Fibroblast of skin of scalp (primary cell): ENCODE data around the gene MRPL42.

Source experiments
- DNase-seq: peaks from one replicate; pipeline ENCODE4 v3.0.0-alpha.2; 2013

The MRPL42 gene

GRCh38 chr12:93500667-93501066 is 33.4 kb downstream of the MRPL42 start:
- no peak for DNase-seq

GRCh38 chr12:93502802-93503623 is 35.7 kb downstream of the MRPL42 start:
- peak; percentile 47 for DNase-seq

- DNase-seq: no peak
Observed at GRCh38 chr12:93507165-93507564, 39.9 kb downstream of the MRPL42 start.

DNA sequence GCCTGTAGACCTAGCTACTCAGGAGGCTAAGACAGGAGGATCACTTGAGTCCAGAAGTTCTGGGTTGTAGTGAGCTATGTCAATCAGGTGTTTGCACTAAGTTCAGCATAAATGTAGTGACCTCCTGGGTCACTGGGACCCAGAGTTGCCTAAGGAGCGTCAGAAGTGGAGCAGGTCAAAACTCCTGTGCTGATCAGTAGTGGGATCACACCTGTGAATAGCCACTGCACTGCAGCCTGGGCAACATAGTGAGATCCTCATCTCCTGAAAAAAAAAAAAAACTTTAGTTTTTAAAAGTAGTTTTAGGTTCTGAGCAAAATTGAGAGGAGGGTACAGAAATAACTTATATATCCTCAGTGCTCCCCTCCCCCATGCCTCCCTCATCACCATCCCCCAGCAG is 42.2 kb downstream of the MRPL42 start:
- DNase-seq: no peak

GRCh38 chr12:93514853-93515252 is 47.5 kb downstream of the MRPL42 start:
- peak; percentile 88 for DNase-seq

- peak; percentile 11 for DNase-seq
Observed at GRCh38 chr12:93518725-93519124, 51.4 kb downstream of the MRPL42 start.

DNA sequence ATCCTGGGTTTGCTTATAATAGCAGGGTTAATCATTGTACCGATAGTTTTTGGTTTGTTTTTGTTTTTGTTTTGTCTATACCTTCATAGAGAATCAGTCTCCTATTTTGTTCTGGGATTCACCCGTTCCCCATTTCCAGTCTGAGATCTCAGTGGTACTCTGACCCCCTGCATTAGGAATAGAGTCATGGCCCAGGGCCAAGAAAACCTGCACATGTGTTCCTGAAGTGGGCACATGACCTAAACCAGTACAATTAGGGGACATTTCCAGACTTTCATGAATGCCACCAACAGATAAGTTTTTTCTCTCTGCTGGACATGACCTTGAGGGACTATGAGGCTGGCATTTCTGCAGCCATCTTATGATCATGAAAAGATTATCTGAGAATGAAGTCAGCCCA is 52.5 kb downstream of the MRPL42 start:
- DNase-seq: no peak

GRCh38 chr12:93520454-93520853 is 53.1 kb downstream of the MRPL42 start:
- no peak for DNase-seq

DNA sequence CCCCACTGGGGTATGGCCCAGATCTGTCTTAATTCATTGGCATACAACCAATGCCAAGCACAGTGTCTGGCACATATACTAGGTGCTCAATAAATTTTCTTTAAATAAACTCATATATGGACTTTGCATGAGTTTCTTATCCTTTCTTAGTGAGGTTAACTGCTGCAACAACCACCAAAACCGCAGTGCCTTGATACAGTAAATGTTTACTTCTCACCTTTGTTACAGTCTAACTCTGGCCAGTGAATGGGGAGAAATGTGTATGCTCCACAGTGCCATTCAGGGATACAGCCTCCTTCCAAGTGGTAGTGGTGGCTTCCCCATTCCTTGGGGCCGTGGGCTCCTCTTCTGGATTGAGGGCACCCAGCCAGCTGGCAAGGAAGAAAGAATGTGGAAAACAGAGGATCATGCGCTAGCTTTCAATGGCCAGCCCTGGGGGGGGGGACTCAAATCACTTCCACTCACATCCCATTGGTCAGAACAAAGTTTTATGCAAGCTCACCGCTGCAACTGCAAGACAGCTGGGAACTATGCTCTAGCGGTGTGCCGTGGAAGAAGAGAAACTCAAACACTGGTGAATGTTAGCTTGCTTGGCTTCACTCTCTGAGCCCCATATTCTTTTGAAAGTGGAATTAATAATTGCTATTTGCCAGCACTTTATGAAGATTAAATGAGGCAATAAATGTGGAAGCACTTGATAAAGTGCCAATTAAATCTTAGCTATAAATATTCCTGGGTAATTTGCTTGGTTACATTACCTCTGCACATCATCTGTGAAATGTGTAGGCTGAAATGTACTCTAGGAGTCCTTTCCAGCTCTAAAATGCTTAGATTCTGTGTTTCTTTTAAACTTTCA is 54.1 kb downstream of the MRPL42 start:
- peak; percentile 55 for DNase-seq

DNA sequence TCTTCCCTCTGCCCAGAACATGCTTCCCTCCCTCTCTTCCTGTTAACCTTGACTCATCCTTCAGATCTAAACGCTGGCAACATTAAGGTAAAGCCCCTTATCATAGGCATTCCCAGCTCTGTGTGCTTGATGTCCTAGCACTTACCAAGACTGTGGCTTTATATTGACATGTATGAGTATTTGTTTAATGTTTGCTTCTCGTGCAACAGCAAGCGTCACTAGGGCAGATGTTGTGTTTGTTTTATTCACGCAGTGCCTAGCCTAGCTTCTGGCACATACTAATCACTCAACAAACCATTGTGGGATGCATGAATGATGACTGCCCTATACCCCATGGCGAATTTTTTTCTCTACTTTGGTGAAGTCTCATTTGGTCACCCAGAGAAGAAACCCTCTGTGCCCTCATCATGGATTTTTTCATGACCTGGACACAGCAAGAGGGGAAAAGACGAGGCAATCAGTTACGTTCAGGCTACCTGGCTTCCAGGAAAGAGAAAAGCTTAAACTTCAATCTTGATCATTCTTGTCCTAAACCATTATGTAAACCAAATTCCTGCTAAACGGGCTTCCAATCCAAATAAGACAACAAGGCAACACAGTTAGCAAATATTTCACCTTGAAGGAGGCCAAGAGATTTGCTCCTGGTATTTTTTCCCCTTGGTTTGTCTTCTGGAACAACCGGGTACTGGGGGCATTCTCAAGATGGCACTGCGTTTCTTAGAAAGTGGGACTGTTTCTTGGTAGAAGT is 57.2 kb downstream of the MRPL42 start:
- no peak for DNase-seq

GRCh38 chr12:93526786-93527428 is 59.6 kb downstream of the MRPL42 start:
- DNase-seq: peak; percentile 90

DNA sequence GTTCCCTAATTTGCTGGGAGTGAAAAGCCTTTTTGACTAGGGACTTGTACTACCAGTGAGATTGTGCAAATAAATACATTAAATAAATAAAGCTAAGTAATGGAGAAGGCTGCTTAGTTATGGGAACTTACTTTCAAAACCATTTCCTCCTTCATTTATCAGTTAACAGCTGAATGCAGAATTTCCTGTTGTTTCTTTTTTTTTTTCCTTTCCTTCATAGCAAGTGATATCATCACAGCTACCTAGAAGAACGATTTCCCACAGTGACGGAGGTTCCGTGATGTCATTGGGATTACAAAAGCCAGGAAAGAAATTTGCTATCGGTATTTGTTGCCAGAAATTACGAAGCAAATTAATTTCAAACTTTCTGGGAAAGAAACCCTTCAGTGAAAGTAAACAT is 63.0 kb downstream of the MRPL42 start:
- DNase-seq: no peak

GRCh38 chr12:93533310-93533709 is 66.0 kb downstream of the MRPL42 start:
- DNase-seq: no peak

DNA sequence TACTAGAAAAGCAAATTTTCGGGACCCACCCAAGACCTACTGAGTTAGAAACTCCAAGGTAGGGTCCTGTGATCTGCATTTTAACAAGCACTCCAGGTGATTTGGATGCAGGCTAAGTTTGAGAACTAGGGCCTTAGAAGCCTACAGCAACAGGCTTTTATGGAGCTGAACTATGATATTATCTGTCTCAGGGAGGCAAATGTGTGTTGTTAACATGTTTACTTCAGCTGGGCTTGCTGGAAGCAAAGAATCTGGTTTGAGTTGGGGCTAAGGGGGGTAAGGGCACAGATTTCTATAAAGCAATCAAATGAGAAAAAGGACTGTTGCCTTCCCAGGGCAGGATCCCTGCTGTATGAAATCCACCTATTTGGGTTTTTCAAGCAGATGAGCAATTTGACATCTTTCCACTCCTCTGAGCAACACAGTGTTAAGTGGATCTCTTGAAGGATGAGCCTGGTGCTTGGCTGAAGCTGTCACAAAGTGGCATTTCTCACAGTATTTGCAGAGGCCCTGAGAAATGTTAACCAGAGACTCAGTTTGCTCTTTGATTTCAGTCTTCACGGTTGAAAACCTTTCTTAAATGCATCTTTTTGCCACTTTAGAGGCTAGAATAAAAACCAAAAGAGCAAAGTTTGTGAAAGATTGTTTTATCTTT is 68.9 kb downstream of the MRPL42 start:
- DNase-seq: no peak

DNA sequence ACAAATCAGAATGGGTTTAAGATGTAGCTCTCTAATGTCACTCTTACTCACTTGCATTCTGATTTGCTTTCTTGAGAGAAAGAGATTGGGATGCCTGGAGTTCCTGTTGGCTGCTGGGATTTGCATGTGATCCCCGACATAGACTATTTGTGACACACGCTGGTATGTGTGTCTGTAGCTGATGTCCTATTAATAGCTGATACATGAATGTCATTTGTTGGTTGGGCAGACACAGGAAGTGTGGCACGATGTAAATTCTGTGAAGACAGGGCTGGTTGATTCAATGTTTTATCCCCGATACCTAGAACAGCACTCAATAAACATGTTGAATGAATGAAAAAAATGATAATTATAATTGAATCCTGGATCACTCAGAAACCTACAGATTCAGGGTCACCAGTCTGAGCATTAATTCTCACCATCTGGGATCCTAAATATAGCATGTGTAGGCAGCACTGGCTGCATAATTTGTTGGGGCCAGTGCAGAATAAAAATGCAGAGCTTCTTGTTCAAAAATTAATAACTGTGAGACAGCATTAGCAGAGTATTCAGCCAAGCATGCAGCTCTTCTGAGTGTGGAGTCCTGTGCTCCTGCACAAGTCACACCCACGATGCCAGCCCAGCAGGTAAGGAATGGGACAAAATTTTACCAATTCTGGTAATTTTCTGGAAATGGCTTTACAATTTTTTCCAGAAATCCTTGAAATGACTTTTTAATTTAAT is 69.6 kb downstream of the MRPL42 start:
- peak; percentile 60 for DNase-seq

DNA sequence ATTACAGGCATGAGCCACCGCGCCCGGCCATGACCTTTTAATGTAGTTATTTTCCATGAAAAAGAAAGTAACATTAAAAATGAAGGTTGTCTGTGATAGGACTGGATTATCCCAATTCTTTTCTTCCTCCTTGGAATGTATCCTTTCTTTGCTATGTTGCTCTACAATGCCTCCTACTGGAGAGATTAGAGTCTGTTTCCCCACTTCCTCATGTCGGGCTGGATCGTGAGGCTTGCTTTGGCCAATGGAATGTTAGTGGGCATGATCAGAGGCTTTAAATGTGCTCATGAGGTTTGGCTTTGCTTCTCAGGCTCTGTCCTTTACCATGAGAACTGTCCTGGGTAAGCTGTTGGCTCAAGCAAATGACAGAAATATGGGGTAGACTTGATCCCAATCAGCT is 70.5 kb downstream of the MRPL42 start:
- DNase-seq: no peak

- no peak for DNase-seq
Observed at GRCh38 chr12:93539821-93540220, 72.5 kb downstream of the MRPL42 start.

DNA sequence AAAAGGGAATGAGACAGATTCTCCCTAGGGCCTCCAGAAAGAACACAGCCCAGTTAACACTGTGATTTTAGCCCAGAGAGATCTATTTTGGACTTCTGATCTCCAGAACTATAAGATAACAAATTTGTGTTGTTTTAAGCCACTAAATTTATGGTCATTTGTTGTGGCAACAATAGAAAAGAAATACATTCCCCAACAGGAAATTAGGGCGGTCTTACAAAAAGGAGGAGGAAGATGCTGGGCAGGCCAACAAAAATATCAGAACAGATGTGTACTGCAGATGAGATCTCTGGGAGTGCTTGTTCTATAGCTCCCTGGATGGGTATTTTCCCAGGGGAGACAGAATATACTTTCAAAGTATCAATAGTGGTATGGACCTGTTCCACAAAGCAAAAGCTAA is 73.2 kb downstream of the MRPL42 start:
- DNase-seq: no peak

DNA sequence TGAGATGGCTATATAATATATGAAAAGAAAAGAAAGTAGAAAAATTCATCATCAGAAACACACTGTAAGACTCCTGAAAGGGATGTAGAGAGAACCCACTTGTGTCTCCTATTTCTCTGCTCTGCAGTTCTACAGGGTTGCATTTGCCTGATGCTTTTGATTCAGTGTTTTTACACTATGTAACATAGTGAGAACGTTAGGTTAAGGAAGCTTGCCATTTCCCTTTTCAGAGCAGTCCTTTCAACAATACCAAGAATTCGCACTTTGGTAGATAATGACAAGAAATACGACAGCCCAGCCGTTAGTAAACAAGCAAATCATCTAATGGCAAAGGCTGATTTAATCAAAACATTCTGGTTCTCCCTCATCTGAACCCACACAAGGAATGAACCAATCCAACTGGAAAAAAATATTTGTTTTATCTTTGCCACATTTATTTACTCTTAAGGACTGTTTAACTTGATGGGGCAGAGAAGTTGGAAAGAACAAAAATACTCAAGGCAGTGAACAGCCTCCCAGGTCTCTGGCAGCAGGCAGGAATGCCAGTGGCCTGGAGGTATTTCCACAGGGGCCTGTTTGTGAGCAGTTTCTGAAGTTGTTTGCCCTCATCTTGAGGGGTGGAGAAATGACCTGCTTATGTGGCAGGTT is 74.4 kb downstream of the MRPL42 start:
- no peak for DNase-seq

- DNase-seq: no peak
Observed at GRCh38 chr12:93547778-93548177, 80.5 kb downstream of the MRPL42 start.

GRCh38 chr12:93549174-93549573 is 81.9 kb downstream of the MRPL42 start:
- DNase-seq: no peak
